GM12878 (cell line): Measurements from ENCODE around the gene PDRG1. TPM values are rescaled to one million over a fixed set of nuclear protein-coding genes. Genes with fewer than 3 reads are reported as not detected.

ENCODE experiments used
- ATAC-seq: fragments of 200-7000 bp; cut with Tn5 transposase; 3 replicates; pipeline ENCODE4 v1.9.1; 2020; ENCODE audit warnings: mild to moderate bottlenecking, moderate library complexity
- BruUV-seq: library from RNA; stranded (reverse); fragments of 400-500 nt; replicated peaks from 2 replicates; lab custom pipeline; 2021; lab: Mats Ljungman, UMichigan
- CTCF ChIA-PET: fragments of 300-600 bp; sonication (Branson Sonifier 250); formaldehyde crosslinking; extraction: SDS; loops from one replicate; lab custom pipeline; 2021; ENCODE audit warnings: inconsistent platforms; lab: Yijun Ruan, JAX
- POLR2A ChIA-PET: fragments of 350-600 bp; formaldehyde crosslinking; extraction: SDS; loops from one replicate; lab custom pipeline; 2021; ENCODE audit warnings: inconsistent platforms; lab: Charles Lee
- RAD21 ChIA-PET: fragments of 300-600 bp; sonication (Branson Sonifier 250); formaldehyde crosslinking; loops from one replicate; lab custom pipeline; 2023; ENCODE audit warnings: antibody characterized with exemption; ENCODE audit not compliant: unreplicated experiment; lab: Charles Lee
- SMC1A ChIA-PET: fragments of 300-600 bp; sonication (Branson Sonifier 250); formaldehyde crosslinking; loops from one replicate; lab custom pipeline; 2023; ENCODE audit not compliant: unreplicated experiment, uncharacterized antibody; lab: Charles Lee
- DNase-seq: peaks from one replicate; pipeline ENCODE4 v3.0.0-alpha.2; 2011; ENCODE audit warnings: low read depth, low spot score
- FAIRE-seq: peaks from 3 replicates; lab custom pipeline; 2011; peaks lifted over from hg19 to GRCh38; lab: Jason Lieb, UNC
- H2AFZ ChIP-seq: 2 replicates; pipeline ENCODE4 v1.6.0; 2011; ENCODE audit warnings: low read depth, low read length, control low read depth; ENCODE audit not compliant: control insufficient read depth
- H3K27ac ChIP-seq: 2 replicates; pipeline ENCODE4 v1.5.1; 2011; ENCODE audit warnings: control low read depth; ENCODE audit not compliant: control insufficient read depth, insufficient read depth
- H3K27me3 ChIP-seq, 2 experiments: replicated peaks in 1 of 2; 2 replicates each; pipeline versions ENCODE4 v1.6.0 to v1.6.1; 2011; ENCODE audit warnings: low read length in 1 of 2; ENCODE audit not compliant: control insufficient read depth in 2 of 2, insufficient read depth in 2 of 2
- H3K36me3 ChIP-seq, 2 experiments: 2 replicates each; pipeline ENCODE4 v1.5.1; 2011; ENCODE audit warnings: low read length in 1 of 2; ENCODE audit not compliant: control insufficient read depth in 2 of 2, insufficient read depth in 2 of 2
- H3K4me1 ChIP-seq: 2 replicates; pipeline ENCODE4 v1.6.1; 2011; ENCODE audit warnings: mild to moderate bottlenecking, low read length, moderate library complexity, mixed read lengths; ENCODE audit not compliant: control insufficient read depth, insufficient read depth
- H3K4me2 ChIP-seq: 2 replicates; pipeline ENCODE4 v1.6.0; 2011; ENCODE audit warnings: control low read depth; ENCODE audit not compliant: control insufficient read depth, insufficient read depth
- H3K4me3 ChIP-seq: fragments of 200-600 bp; sonication (generic); 2 replicates; pipeline ENCODE4 v1.5.1; 2016
- H3K79me2 ChIP-seq: 2 replicates; pipeline ENCODE4 v1.6.0; 2011; ENCODE audit warnings: low read length; ENCODE audit not compliant: control insufficient read depth, insufficient read depth
- H3K9ac ChIP-seq: 2 replicates; pipeline ENCODE4 v1.8.0; 2011; ENCODE audit warnings: low read length, control low read depth, mixed read lengths; ENCODE audit not compliant: control insufficient read depth, insufficient read depth
- H3K9me3 ChIP-seq: replicated peaks from 3 replicates; pipeline ENCODE4 v1.5.1; 2011; ENCODE audit warnings: mild to moderate bottlenecking, low read length; ENCODE audit not compliant: control insufficient read depth, insufficient read depth
- H4K20me1 ChIP-seq: 2 replicates; pipeline ENCODE4 v1.6.0; 2011; ENCODE audit not compliant: control insufficient read depth, insufficient read depth
- BMI1 ChIP-seq: fragments of 450-650 bp; IDR thresholded peaks from 2 replicates; pipeline ENCODE4 v1.6.1; 2016; ENCODE audit warnings: mild to moderate bottlenecking, moderate library complexity, borderline replicate concordance
- NFYA ChIP-seq: IDR thresholded peaks from 2 replicates; pipeline ENCODE4 v1.6.1; 2011; ENCODE audit warnings: low read depth, mild to moderate bottlenecking, low read length, improper control_type of control experiment, borderline replicate concordance
- NR2C1 ChIP-seq: fragments of 450-650 bp; IDR thresholded peaks from 2 replicates; pipeline ENCODE4 v1.6.1; 2017; ENCODE audit warnings: antibody characterized with exemption, mild to moderate bottlenecking, moderate library complexity
- SP1 ChIP-seq: IDR thresholded peaks from one replicate; pipeline ENCODE4 v1.6.1; 2011; ENCODE audit warnings: low read depth, low read length
- ZZZ3 ChIP-seq: IDR thresholded peaks from 2 replicates; pipeline ENCODE4 v1.6.1; 2011; ENCODE audit warnings: low read depth; ENCODE audit not compliant: control insufficient read depth, insufficient read length
- WGBS: methylation state at CpG from one replicate; pipeline ENCODE4 v1.1.6; 2016; ENCODE audit warnings: low lambda C conversion rate; ENCODE audit not compliant: insufficient replicate concordance, insufficient coverage; ENCODE audit errors: missing lambda C conversion rate; 5-methylcytosine and 5-hydroxymethylcytosine counted together
- in situ Hi-C: fragments of 300-500 bp; cut with MboI; formaldehyde crosslinking; loops from 9 replicates; pipeline ENCODE4 v1.14.3; 2018; ENCODE audit warnings: mixed read lengths
- intact Hi-C: fragments of 100-400 bp; cut with micrococcal nuclease; formaldehyde crosslinking; loops from one replicate; pipeline ENCODE4 v1.14.2; 2022; ENCODE audit not compliant: unreplicated experiment
- polyA plus RNA-seq, 11 experiments: library from polyadenylated mRNA; depleted of rRNA in 4 of 11; unstranded in 6 of 11; stranded (reverse) in 5 of 11; fragments of >200 nt; fragmentation: Nextera tagmentation in 4 of 11; fragmentation: Illumina TruSeq in 1 of 11; extraction: Ambion mirVana in 4 of 11; extraction: Trizol in 1 of 11; gene quantifications; 1 replicate in 1 of 11; 2 replicates in 10 of 11; pipeline versions ENCODE4 v1.2.1 to v1.2.3, GENCODE V29; 2011 to 2016; ENCODE audit warnings: inconsistent platforms in 2 of 11, missing spikeins in 2 of 11, low read depth in 1 of 11
- total RNA-seq, 4 experiments: library from RNA; depleted of rRNA in 3 of 4; stranded (reverse); fragments of >200 nt in 3 of 4; fragmentation: Illumina TruSeq in 1 of 4; extraction: Trizol in 1 of 4; gene quantifications; 2 replicates each; pipeline versions ENCODE4 v1.2.1 to v1.2.3, GENCODE V29; 2013 to 2021
- TF ChIP-seq, protein P1 (sequence below): fragments of 450-650 bp; IDR thresholded peaks from 2 replicates; pipeline ENCODE4 v1.6.1; 2014; ENCODE audit warnings: mild to moderate bottlenecking
- TF ChIP-seq, protein P2 (sequence below): fragments of 450-650 bp; formaldehyde crosslinking; IDR thresholded peaks from 2 replicates; pipeline ENCODE4 v1.5.0; 2022; ENCODE audit warnings: mild to moderate bottlenecking, missing genetic modification characterization

The PDRG1 gene
- total and polyA plus RNA-seq, 10 of the 15 experiments (the other 5 are each of a cell fraction or from before 2014, with no cell fraction given), result 11.1 to 55.8 (median 23.3) TPM

DNA sequence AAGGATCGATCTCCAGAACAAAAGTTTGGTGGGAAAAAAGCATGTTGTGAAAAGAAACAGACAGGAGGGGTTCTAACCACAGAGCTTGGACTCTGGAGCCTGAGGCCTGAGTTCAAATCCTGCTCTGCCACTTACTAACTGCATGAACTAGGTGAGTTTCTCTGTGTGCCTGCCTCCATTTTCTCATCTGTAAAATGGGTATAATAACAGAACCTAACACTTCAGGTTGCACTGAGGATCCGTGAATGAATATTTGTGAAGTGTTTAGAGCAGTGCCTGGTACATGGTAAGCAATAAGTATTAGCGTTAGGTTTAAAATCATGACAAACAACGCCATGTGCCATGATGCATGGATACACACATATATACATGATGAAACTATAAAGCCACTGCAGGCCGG, 44.8 kb downstream of the PDRG1 start:
- no peaks in the 10 kb centered on the region for H3K36me3 ChIP-seq
- no peaks in the 10 kb centered on the region for H3K79me2 ChIP-seq
- intact Hi-C loops (no loop called here), in situ Hi-C loops (no loop called here)
- POLR2A ChIA-PET, result interaction anchor here (0.7 to 1.1 kb wide), 3 partner anchors 9 to 56 kb away, joined by 3 to 8 read pairs (median 4); no protein-coding TSS in a partner anchor
- TF ChIP-seq, protein P1, sequence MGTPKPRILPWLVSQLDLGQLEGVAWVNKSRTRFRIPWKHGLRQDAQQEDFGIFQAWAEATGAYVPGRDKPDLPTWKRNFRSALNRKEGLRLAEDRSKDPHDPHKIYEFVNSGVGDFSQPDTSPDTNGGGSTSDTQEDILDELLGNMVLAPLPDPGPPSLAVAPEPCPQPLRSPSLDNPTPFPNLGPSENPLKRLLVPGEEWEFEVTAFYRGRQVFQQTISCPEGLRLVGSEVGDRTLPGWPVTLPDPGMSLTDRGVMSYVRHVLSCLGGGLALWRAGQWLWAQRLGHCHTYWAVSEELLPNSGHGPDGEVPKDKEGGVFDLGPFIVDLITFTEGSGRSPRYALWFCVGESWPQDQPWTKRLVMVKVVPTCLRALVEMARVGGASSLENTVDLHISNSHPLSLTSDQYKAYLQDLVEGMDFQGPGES, result no peak
- TF ChIP-seq SP1, result no peak
- TF ChIP-seq NR2C1, result no peak
- TF ChIP-seq, protein P2, sequence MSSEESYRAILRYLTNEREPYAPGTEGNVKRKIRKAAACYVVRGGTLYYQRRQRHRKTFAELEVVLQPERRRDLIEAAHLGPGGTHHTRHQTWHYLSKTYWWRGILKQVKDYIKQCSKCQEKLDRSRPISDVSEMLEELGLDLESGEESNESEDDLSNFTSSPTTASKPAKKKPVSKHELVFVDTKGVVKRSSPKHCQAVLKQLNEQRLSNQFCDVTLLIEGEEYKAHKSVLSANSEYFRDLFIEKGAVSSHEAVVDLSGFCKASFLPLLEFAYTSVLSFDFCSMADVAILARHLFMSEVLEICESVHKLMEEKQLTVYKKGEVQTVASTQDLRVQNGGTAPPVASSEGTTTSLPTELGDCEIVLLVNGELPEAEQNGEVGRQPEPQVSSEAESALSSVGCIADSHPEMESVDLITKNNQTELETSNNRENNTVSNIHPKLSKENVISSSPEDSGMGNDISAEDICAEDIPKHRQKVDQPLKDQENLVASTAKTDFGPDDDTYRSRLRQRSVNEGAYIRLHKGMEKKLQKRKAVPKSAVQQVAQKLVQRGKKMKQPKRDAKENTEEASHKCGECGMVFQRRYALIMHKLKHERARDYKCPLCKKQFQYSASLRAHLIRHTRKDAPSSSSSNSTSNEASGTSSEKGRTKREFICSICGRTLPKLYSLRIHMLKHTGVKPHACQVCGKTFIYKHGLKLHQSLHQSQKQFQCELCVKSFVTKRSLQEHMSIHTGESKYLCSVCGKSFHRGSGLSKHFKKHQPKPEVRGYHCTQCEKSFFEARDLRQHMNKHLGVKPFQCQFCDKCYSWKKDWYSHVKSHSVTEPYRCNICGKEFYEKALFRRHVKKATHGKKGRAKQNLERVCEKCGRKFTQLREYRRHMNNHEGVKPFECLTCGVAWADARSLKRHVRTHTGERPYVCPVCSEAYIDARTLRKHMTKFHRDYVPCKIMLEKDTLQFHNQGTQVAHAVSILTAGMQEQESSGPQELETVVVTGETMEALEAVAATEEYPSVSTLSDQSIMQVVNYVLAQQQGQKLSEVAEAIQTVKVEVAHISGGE (CRISPR knock-in tag), result no peak
- no peak for TF ChIP-seq ZZZ3
- TF ChIP-seq NFYA, result no peak
- TF ChIP-seq BMI1, result no peak
- H3K9ac ChIP-seq, result no peak overlapping the region
- no peaks in the 10 kb centered on the region for H3K27me3 ChIP-seq
- no peak overlapping the region for H3K4me3 ChIP-seq
- RAD21 ChIA-PET, result no interaction called here
- H2AFZ ChIP-seq, result no peak overlapping the region
- FAIRE-seq (no peak), ATAC-seq (no peak), DNase-seq (no peak)
- H3K9me3 ChIP-seq, result no peaks in the 10 kb centered on the region
- WGBS, result 52% methylated on average over 5 of the region's 5 CpGs
- CTCF ChIA-PET, result interaction anchor here (0.9 kb wide), 1 partner anchor 55 kb away, joined by 3 read pairs; no protein-coding TSS in a partner anchor
- no peaks in the 10 kb centered on the region for H3K4me1 ChIP-seq
- BruUV-seq, result no TSS peak
- no peak overlapping the region for H3K27ac ChIP-seq
- H4K20me1 ChIP-seq, result no peaks in the 10 kb centered on the region
- no peak overlapping the region for H3K4me2 ChIP-seq
- SMC1A ChIA-PET, result no interaction called here
